ENCODE results near the gene C19orf81.

Gene C19orf81

GRCh38 chr19:50693064-50693975 lies 44.1 kb downstream of the C19orf81 start:
- TF ChIP-seq ELF4 (IDR thresholded peaks at IDR 0.05) (no peak), SP1 (IDR thresholded peaks at IDR 0.05) (no peak)
- POLR2A ChIA-PET = no interaction called here
- DNase-seq (ENCODE audit: extremely low spot score) = no peak
- CTCF ChIA-PET = no interaction called here

- no peak for DNase-seq (ENCODE audit: extremely low spot score)
- TF ChIP-seq HDGF (IDR thresholded peaks at IDR 0.05; ENCODE audit: borderline replicate concordance) = no peak
- no peak for TF ChIP-seq CTBP1 (IDR thresholded peaks at IDR 0.05; ENCODE audit: borderline replicate concordance)
- no peak for TF ChIP-seq SUZ12 (IDR thresholded peaks at IDR 0.05)
- CTCF ChIA-PET = no interaction called here
- POLR2A ChIA-PET = no interaction called here
Measured at GRCh38 chr19:50694815-50695145, 45.5 kb downstream of the C19orf81 start.

GRCh38 chr19:50695251-50696093 lies 46.2 kb downstream of the C19orf81 start:
- CTCF ChIA-PET = no interaction called here
- DNase-seq (ENCODE audit: extremely low spot score) = peak; percentile 75
- POLR2A ChIA-PET = no interaction called here
- no peak for TF ChIP-seq LEF1 (IDR thresholded peaks at IDR 0.05; ENCODE audit: borderline replicate concordance)

GRCh38 chr19:50696094-50696483 lies 46.8 kb downstream of the C19orf81 start:
- TF ChIP-seq FOXK2 (IDR thresholded peaks at IDR 0.05) (no peak), FOXA1 (IDR thresholded peaks at IDR 0.05) (no peak), TARDBP (IDR thresholded peaks at IDR 0.05) (no peak), FOXM1 (IDR thresholded peaks at IDR 0.05; ENCODE audit: borderline replicate concordance) (no peak), LEF1 (IDR thresholded peaks at IDR 0.05; ENCODE audit: borderline replicate concordance) (no peak), CTBP1 (IDR thresholded peaks at IDR 0.05; ENCODE audit: borderline replicate concordance) (no peak), SP1 (IDR thresholded peaks at IDR 0.05) (no peak), ELF4 (IDR thresholded peaks at IDR 0.05) (no peak), SUZ12 (IDR thresholded peaks at IDR 0.05) (no peak), ARNT (IDR thresholded peaks at IDR 0.05) (no peak), PKNOX1 (IDR thresholded peaks at IDR 0.05) (no peak), L3MBTL2 (conservative IDR thresholded peaks at IDR 0.05) (no peak), ZNF384 (IDR thresholded peaks at IDR 0.05) (no peak), HDGF (IDR thresholded peaks at IDR 0.05; ENCODE audit: borderline replicate concordance) (no peak), BHLHE40 (IDR thresholded peaks at IDR 0.05; ENCODE audit: borderline replicate concordance) (no peak)
- ChIA-PET POLR2A (no interaction called here), CTCF (no interaction called here)
- no peak for DNase-seq (ENCODE audit: extremely low spot score)

GRCh38 chr19:50697414-50698124 lies 48.3 kb downstream of the C19orf81 start:
- POLR2A ChIA-PET = no interaction called here
- no peak for DNase-seq (ENCODE audit: extremely low spot score)
- TF ChIP-seq ARNT (IDR thresholded peaks at IDR 0.05) = no peak
- no peak for TF ChIP-seq SUZ12 (IDR thresholded peaks at IDR 0.05)
- TF ChIP-seq HDGF (IDR thresholded peaks at IDR 0.05; ENCODE audit: borderline replicate concordance) = no peak
- TF ChIP-seq BHLHE40 (IDR thresholded peaks at IDR 0.05; ENCODE audit: borderline replicate concordance) = no peak
- TF ChIP-seq L3MBTL2 (conservative IDR thresholded peaks at IDR 0.05) = no peak
- no peak for TF ChIP-seq PKNOX1 (IDR thresholded peaks at IDR 0.05)
- no peak for TF ChIP-seq CTBP1 (IDR thresholded peaks at IDR 0.05; ENCODE audit: borderline replicate concordance)
- TF ChIP-seq NFRKB (IDR thresholded peaks at IDR 0.05) = no peak
- no peak for TF ChIP-seq SP1 (IDR thresholded peaks at IDR 0.05)
- TF ChIP-seq ZNF384 (IDR thresholded peaks at IDR 0.05) = no peak
- TF ChIP-seq LEF1 (IDR thresholded peaks at IDR 0.05; ENCODE audit: borderline replicate concordance) = no peak
- no peak for TF ChIP-seq FOXK2 (IDR thresholded peaks at IDR 0.05)
- no peak for TF ChIP-seq FOXM1 (IDR thresholded peaks at IDR 0.05; ENCODE audit: borderline replicate concordance)
- TF ChIP-seq ELF4 (IDR thresholded peaks at IDR 0.05) = no peak
- no peak for TF ChIP-seq FOXA1 (IDR thresholded peaks at IDR 0.05)
- TF ChIP-seq TARDBP (IDR thresholded peaks at IDR 0.05) = no peak
- CTCF ChIA-PET = interaction anchor here (1.3 kb wide), 1 partner anchor 27 kb away, joined by 5 read pairs; no protein-coding TSS in a partner anchor

- TF ChIP-seq NFRKB (IDR thresholded peaks at IDR 0.05) (no peak), ELF4 (IDR thresholded peaks at IDR 0.05) (no peak), SP1 (IDR thresholded peaks at IDR 0.05) (no peak), CTBP1 (IDR thresholded peaks at IDR 0.05; ENCODE audit: borderline replicate concordance) (no peak), FOXK2 (IDR thresholded peaks at IDR 0.05) (no peak), FOXM1 (IDR thresholded peaks at IDR 0.05; ENCODE audit: borderline replicate concordance) (no peak), ARNT (IDR thresholded peaks at IDR 0.05) (no peak), TARDBP (IDR thresholded peaks at IDR 0.05) (no peak), BHLHE40 (IDR thresholded peaks at IDR 0.05; ENCODE audit: borderline replicate concordance) (no peak), PKNOX1 (IDR thresholded peaks at IDR 0.05) (no peak), LEF1 (IDR thresholded peaks at IDR 0.05; ENCODE audit: borderline replicate concordance) (no peak), HDGF (IDR thresholded peaks at IDR 0.05; ENCODE audit: borderline replicate concordance) (no peak), FOXA1 (IDR thresholded peaks at IDR 0.05) (no peak), ZNF384 (IDR thresholded peaks at IDR 0.05) (no peak), SUZ12 (IDR thresholded peaks at IDR 0.05) (no peak), L3MBTL2 (conservative IDR thresholded peaks at IDR 0.05) (no peak)
- ChIA-PET CTCF (no interaction called here), POLR2A (no interaction called here)
- no peak for DNase-seq (ENCODE audit: extremely low spot score)
Measured at GRCh38 chr19:50701367-50701985, 52.2 kb downstream of the C19orf81 start.
